Forelimb muscle (tissue), 1 donor: Measurements from ENCODE around the gene PGA4. TPM values are rescaled to one million over a fixed set of nuclear protein-coding genes. Genes with fewer than 3 reads are reported as not detected.
"Not testable (repeated sequence)": the region's sequence is repeated elsewhere in the genome, so short reads cannot be mapped to it uniquely, and the experiment has no call there.

ENCODE experiments used
- DNase-seq: peaks from one replicate; pipeline ENCODE4 v3.0.0-alpha.2; 2013; ENCODE audit warnings: low read depth
- polyA plus RNA-seq: library from polyadenylated mRNA; unstranded; fragments of 120-200 nt; gene quantifications from one replicate; pipeline ENCODE4 v1.2.1, GENCODE V29; 2013; ENCODE audit not compliant: insufficient read length

Gene PGA4
- polyA plus RNA-seq, 1 donor, result 1.1 TPM

GRCh38 chr11:61204502-61205059, 17.6 kb upstream of the PGA4 start:
- DNase-seq, result not testable (repeated sequence)

GRCh38 chr11:61207636-61208310, 14.4 kb upstream of the PGA4 start:
- not testable (repeated sequence) for DNase-seq

- DNase-seq, result not testable (repeated sequence)
Measured at GRCh38 chr11:61210629-61211028, 11.5 kb upstream of the PGA4 start.

GRCh38 chr11:61211327-61211952, 10.7 kb upstream of the PGA4 start:
- not testable (repeated sequence) for DNase-seq

GRCh38 chr11:61212202-61212601, 9.9 kb upstream of the PGA4 start:
- DNase-seq, result not testable (repeated sequence)

GRCh38 chr11:61213711-61214324, 8.3 kb upstream of the PGA4 start:
- not testable (repeated sequence) for DNase-seq

- DNase-seq, result not testable (repeated sequence)
Measured at GRCh38 chr11:61218306-61218705, 3.8 kb upstream of the PGA4 start.

GRCh38 chr11:61219016-61219415, 3.1 kb upstream of the PGA4 start:
- DNase-seq, result not testable (repeated sequence)

- DNase-seq, result not testable (repeated sequence)
Measured at GRCh38 chr11:61222692-61223091, 545 bp downstream of the PGA4 start.

- not testable (repeated sequence) for DNase-seq
Measured at GRCh38 chr11:61226457-61227137, 4.5 kb downstream of the PGA4 start.

- DNase-seq, result not testable (repeated sequence)
Measured at GRCh38 chr11:61229458-61229857, 7.3 kb downstream of the PGA4 start.

GRCh38 chr11:61231033-61231432, 8.9 kb downstream of the PGA4 start:
- not testable (repeated sequence) for DNase-seq

GRCh38 chr11:61231585-61231984, 9.4 kb downstream of the PGA4 start:
- not testable (repeated sequence) for DNase-seq

GRCh38 chr11:61232548-61233145, 10.5 kb downstream of the PGA4 start:
- DNase-seq, result not testable (repeated sequence)

- DNase-seq, result not testable (repeated sequence)
Measured at GRCh38 chr11:61237130-61237529, 15.0 kb downstream of the PGA4 start.

GRCh38 chr11:61240288-61240687, 18.1 kb downstream of the PGA4 start:
- not testable (repeated sequence) for DNase-seq

- DNase-seq, result not testable (repeated sequence)
Measured at GRCh38 chr11:61240875-61241274, 18.7 kb downstream of the PGA4 start, which contains the start of gene PGA5. Gene PGA5 (plus strand): TSS chr11:61241175. CDS start chr11:61241227, 52 bp downstream.

- not testable (repeated sequence) for DNase-seq
Measured at GRCh38 chr11:61241526-61241925, 19.4 kb downstream of the PGA4 start.

- DNase-seq, result not testable (repeated sequence)
Measured at GRCh38 chr11:61245284-61245964, 23.3 kb downstream of the PGA4 start.

- not testable (repeated sequence) for DNase-seq
Measured at GRCh38 chr11:61248071-61248470, 25.9 kb downstream of the PGA4 start.

GRCh38 chr11:61249201-61249600, 27.1 kb downstream of the PGA4 start:
- not testable (repeated sequence) for DNase-seq
